GM12872 (cell line): Measurements from ENCODE around the gene CCDC83.
A peak's percentile ranks its signal among the peaks of the same experiment; 100 is the strongest.

Experiments
- TF ChIP-seq, protein P1 (sequence below): IDR thresholded peaks from 3 replicates; pipeline ENCODE4 v1.5.1; 2011; ENCODE audit warnings: low read depth, mild to moderate bottlenecking, low read length, moderate library complexity; ENCODE audit not compliant: insufficient read depth

Gene CCDC83

DNA sequence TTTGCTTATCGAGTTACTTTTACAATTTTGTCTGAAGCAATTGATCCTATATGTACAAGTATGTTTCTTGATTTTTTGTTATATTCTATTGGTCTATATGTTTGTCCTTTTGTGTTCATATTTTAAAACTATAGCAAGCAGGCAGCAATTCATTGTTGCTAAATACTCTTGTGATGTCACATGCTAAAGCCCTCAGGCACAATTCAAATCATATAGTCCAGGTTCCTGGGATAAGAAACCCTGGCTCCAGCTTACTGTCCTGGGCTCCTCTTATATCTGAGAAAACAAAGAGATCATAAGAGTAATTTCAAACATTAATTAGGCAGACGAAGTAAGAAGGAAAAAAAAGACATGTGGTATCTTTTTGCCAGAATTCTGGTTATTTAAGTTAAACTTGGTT, 6.6 kb upstream of the CCDC83 start:
- TF ChIP-seq, protein P1, sequence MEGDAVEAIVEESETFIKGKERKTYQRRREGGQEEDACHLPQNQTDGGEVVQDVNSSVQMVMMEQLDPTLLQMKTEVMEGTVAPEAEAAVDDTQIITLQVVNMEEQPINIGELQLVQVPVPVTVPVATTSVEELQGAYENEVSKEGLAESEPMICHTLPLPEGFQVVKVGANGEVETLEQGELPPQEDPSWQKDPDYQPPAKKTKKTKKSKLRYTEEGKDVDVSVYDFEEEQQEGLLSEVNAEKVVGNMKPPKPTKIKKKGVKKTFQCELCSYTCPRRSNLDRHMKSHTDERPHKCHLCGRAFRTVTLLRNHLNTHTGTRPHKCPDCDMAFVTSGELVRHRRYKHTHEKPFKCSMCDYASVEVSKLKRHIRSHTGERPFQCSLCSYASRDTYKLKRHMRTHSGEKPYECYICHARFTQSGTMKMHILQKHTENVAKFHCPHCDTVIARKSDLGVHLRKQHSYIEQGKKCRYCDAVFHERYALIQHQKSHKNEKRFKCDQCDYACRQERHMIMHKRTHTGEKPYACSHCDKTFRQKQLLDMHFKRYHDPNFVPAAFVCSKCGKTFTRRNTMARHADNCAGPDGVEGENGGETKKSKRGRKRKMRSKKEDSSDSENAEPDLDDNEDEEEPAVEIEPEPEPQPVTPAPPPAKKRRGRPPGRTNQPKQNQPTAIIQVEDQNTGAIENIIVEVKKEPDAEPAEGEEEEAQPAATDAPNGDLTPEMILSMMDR: no peak

DNA sequence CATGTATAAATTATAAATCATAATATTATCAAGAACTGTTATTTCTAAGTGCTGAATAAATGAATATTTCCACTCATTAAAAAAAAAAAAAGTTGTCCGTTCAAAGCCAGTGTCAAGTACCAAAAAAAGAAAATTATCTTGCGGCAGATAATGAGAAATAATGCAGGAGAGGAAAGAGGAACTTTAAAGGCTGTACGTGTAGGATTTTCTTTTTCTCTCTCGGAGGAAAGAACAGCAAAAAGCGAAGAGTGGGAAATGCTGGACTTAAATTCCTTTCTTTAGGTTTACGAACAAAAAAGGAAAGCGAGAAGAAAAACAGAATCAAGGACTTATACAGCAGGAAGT, 999 bp upstream of the CCDC83 start:
- TF ChIP-seq, protein P1: no peak

DNA sequence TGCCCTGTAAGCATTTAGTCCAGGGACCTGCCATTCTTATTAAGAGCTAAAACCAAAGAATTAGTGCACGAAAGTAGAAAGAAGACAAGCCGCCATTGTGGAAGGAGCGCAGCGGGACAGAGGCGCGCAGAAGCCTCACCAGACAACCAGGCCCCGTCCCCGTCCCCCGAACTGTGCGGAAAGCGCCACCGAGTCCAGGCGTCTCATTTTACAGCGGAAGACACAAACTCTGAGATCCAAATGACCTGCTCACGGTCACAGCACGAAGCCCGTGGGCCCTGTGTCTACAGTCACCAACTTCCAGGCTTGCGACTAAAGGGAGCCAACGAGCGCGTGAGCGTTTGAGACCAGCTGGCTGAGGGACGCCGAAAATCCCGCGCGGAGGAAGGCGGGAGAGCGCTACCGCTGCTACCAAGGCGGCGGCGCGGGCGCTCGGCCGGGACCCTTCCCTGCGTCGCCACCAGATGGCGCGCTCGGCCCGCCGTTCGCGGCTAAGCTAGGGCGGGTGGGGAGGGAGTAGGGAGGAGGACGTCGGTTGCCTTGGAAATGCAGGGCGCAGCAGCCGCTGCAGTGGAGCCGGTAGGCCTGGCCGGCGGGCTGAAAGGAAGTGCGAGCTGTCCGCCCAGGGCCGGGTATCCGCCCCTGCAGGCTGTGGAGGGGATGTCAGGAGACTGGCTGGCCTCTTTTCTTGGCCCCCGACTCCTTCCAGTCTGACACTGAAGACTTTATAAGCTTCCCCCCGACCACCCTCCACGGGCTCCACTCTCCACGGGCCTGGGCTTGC, 434 bp upstream of the CCDC83 start:
- TF ChIP-seq, protein P1: peak; percentile 76; the same call in 2 of the 3 replicates

DNA sequence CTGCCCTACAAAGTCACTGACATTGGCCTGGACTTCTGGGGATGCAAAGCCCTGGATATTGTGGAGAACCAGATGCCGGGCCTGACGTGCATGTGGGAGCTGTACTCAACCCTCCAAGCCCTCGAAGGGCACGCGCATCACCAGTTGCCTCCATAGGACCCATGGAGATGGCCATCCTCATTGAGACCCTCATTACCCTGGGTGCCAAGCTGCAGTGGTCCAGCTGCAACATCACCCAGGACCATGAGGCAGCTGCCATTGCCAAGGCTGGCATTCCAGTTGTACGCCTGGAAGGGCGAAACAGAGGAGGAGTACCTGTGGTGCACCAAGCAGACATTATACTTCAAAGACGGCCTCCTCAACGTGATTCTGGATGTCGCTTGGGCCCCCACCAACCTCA, 1.9 kb downstream of the CCDC83 start:
- TF ChIP-seq, protein P1: no peak

DNA sequence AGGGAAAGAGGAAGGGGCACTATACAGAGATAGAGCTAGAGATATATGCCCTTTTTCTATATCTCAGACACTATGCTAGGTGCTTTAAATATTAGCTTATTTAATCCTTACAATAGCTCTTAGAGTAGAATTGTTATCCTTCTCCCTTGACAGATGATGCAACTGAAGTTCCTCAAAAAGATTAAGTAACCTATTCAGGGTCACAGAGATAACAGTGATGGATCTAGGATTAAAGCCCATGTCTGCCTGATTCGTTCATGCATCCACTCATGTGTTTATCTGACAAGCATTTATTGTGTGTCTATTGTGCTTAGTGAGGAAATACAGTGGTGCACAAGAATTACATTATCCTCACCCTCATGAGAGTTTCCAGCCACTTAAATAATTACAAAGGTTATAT, 8.7 kb downstream of the CCDC83 start:
- TF ChIP-seq, protein P1: no peak

DNA sequence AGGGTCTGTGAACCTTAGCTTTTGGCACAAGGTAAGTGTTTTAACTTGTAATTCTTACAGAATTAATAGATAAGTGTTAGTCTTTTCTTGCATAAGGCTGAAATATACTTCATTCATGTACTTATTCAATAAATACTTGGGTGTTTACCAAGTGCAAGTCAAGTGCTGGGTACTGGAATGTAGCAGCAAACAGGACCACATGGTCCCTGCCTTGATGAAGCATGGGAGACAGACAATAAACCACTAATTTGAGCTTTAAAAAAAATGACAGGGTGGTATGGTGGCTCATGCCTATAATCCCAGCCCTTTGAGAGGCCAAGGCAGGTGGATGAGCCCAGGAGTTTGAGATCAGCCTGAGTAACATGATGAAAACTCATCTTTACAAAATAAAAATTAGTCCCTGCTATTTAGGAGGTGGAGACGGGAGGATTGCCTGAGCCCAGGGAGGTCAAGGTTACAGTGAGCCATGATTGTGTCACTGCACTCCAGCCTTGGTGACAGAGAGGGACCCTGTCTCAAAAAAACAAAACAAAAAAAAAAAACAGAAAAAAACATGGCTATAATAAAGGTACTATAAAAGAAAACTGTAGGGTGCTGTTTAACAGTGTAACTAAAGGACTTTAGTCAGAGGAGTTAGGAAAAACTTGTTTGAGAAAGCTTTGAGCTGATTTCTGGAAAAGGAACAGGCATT, 11.1 kb downstream of the CCDC83 start:
- TF ChIP-seq, protein P1: no peak

DNA sequence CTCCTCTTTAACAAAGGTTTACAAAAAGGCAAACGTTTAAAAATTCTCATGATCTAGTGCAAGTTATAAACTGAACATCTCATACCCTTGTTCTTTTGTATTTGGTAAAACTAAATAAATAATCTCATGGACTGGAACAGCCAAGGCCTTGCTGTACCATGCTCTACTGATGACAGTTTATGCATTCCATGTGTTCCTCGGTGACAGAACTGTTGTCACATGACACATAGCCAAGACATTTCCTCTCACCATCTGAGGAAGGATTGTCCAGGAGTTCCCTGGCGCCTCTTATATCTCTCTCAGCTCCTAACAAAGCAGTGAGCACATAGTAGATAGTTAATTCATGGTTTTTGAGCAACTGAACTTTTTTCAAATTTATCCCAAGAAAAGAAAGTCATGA, 12.6 kb downstream of the CCDC83 start:
- TF ChIP-seq, protein P1: no peak
